Sigmoid colon (tissue), 3 donors: ENCODE data around the gene WWC2.

Experiments used
- CTCF ChIP-seq, 4 experiments: fragments of 450-650 bp in 3 of 4; fragments of 200-600 bp in 1 of 4; IDR thresholded peaks; one replicate each; pipeline ENCODE4 v1.5.1; 2016 to 2019; ENCODE audit warnings: antibody characterized with exemption in 4 of 4, mild to moderate bottlenecking in 3 of 4, moderate library complexity in 2 of 4
- POLR2A ChIP-seq, 2 donors: fragments of 450-650 bp; IDR thresholded peaks; one replicate each; pipeline ENCODE4 v1.6.1; 2016; ENCODE audit warnings: antibody characterized with exemption in 2 of 2, mild to moderate bottlenecking in 2 of 2, moderate library complexity in 2 of 2

GRCh38 chr4:183195534-183195933 lies 96.5 kb downstream of the WWC2 start:
- no peak for TF ChIP-seq POLR2A (IDR thresholded peaks at IDR 0.05)
- no peak for TF ChIP-seq CTCF (IDR thresholded peaks at IDR 0.05)
